Measurements from ENCODE around the gene BNC2. TPM values are rescaled to one million over a fixed set of nuclear protein-coding genes. Genes with fewer than 3 reads are reported as not detected.

BNC2 gene
- total RNA-seq, 1 experiment from 2014 or later = 43.6 TPM

DNA sequence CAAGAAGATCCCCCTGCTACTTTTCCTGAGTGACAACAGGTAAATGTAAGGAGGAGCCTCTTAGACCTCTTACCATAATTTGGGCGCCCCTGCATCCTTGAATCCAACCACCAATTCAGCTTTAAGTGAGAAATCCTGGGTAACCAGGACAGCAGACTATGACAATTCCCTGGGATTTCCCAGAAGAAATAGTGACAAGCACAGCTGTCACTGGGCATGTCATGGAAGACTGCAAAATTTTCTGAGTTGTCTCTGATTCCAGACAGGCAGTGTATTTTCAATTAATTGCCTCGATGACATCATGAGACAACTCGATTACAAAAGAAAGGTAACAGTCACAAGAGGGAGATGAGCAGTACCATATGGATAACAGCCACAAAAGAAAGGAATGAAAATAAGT, 256.9 kb downstream of the BNC2 start:
- H3K4me1 ChIP-seq (ENCODE audit: insufficient read depth, low read length) = peaks cover 3% of the 10 kb centered on the region
- Mint-ChIP-seq H3K9me3 (no peaks in the 10 kb centered on the region), H3K27me3 (ENCODE audit: low read depth) (no peaks in the 10 kb centered on the region), H3K27ac (peak overlapping the region in 2 of 3 experiments; percentile 46 to 77; a peak in 2 of 7 replicates), H3K4me1 (peaks cover 54 to 56% of the 10 kb centered on the region in 2 experiments), H3K36me3 (ENCODE audit: insufficient read depth in 1 of 3, low read depth in 3 of 3) (no peaks in the 10 kb centered on the region), H3K4me3 (no peak overlapping the region)
- H2AFZ ChIP-seq (ENCODE audit: low read length) = no peak overlapping the region
- H2BK20ac ChIP-seq (ENCODE audit: low read depth, low read length, poor library complexity, severe bottlenecking) = no peak overlapping the region
- no peak overlapping the region for H3K23ac ChIP-seq (ENCODE audit: insufficient read length, low read depth, low read length)
- H2BK5ac ChIP-seq (ENCODE audit: insufficient read length, low read length) = no peak overlapping the region
- no peak overlapping the region for H3K27ac ChIP-seq (ENCODE audit: insufficient read length, low read depth, low read length)
- no peak overlapping the region for H2AK5ac ChIP-seq (ENCODE audit: insufficient read length, low read length)
- TF ChIP-seq, protein P1, sequence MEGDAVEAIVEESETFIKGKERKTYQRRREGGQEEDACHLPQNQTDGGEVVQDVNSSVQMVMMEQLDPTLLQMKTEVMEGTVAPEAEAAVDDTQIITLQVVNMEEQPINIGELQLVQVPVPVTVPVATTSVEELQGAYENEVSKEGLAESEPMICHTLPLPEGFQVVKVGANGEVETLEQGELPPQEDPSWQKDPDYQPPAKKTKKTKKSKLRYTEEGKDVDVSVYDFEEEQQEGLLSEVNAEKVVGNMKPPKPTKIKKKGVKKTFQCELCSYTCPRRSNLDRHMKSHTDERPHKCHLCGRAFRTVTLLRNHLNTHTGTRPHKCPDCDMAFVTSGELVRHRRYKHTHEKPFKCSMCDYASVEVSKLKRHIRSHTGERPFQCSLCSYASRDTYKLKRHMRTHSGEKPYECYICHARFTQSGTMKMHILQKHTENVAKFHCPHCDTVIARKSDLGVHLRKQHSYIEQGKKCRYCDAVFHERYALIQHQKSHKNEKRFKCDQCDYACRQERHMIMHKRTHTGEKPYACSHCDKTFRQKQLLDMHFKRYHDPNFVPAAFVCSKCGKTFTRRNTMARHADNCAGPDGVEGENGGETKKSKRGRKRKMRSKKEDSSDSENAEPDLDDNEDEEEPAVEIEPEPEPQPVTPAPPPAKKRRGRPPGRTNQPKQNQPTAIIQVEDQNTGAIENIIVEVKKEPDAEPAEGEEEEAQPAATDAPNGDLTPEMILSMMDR (conservative IDR thresholded peaks at IDR 0.05) = no peak
- H4K20me1 ChIP-seq (ENCODE audit: control insufficient read depth, insufficient read depth, insufficient read length) = no peaks in the 10 kb centered on the region
- no peaks in the 10 kb centered on the region for H3K27me3 ChIP-seq (ENCODE audit: insufficient read depth, low read length)
- H2BK12ac ChIP-seq (ENCODE audit: insufficient read length, low read depth, low read length) = no peak overlapping the region
- H3K23me2 ChIP-seq (ENCODE audit: insufficient read length, low read depth, low read length, poor library complexity, severe bottlenecking) = no peaks in the 10 kb centered on the region
- no peak overlapping the region for H3K4me2 ChIP-seq (ENCODE audit: insufficient read depth, insufficient read length, low read length)
- WGBS (ENCODE audit: extremely low coverage, insufficient read length, low lambda C conversion rate) = no CpG with 5 or more reads among the region's 3 CpGs
- H4K5ac ChIP-seq (ENCODE audit: insufficient read length, low read depth, low read length) = no peak overlapping the region
- no peak overlapping the region for H3T11ph ChIP-seq (ENCODE audit: low read length)
- no peak overlapping the region for H2BK15ac ChIP-seq (ENCODE audit: low read depth, low read length)
- no peak overlapping the region for H4K8ac ChIP-seq (replicated peaks; ENCODE audit: insufficient read length, low read depth, low read length)
- no peak overlapping the region for H3K56ac ChIP-seq (ENCODE audit: insufficient read length, low read depth, low read length)
- no peak overlapping the region for H3K14ac ChIP-seq (ENCODE audit: insufficient read depth, low read length)
- no peaks in the 10 kb centered on the region for H3K79me2 ChIP-seq (ENCODE audit: insufficient read depth, low read length)
- DNase-seq = no peak
- H3K79me1 ChIP-seq (ENCODE audit: insufficient read depth, low read depth, low read length, poor library complexity, severe bottlenecking) = peaks cover 3% of the 10 kb centered on the region
- no peaks in the 10 kb centered on the region for H3K9me3 ChIP-seq (ENCODE audit: control insufficient read depth, low read depth, low read length)
- no peak overlapping the region for H3K18ac ChIP-seq (ENCODE audit: insufficient read length, low read depth, low read length)
- H4K91ac ChIP-seq (ENCODE audit: insufficient read length, low read depth, low read length) = no peak overlapping the region
- H3K9ac ChIP-seq (ENCODE audit: extremely low read depth, insufficient read length, low read length) = no peak overlapping the region
- no peak overlapping the region for H2BK120ac ChIP-seq (ENCODE audit: low read depth, low read length, poor library complexity, severe bottlenecking)
- H3K4ac ChIP-seq (ENCODE audit: low read depth, low read length) = no peak overlapping the region

Data from H9 (cell line).